Renal pelvis (tissue), 12 donors: ENCODE measurements around the gene FN3KRP. TPM values are rescaled to one million over a fixed set of nuclear protein-coding genes. Genes with fewer than 3 reads are reported as not detected.

ENCODE experiments used
- DNase-seq: peaks from one replicate; pipeline ENCODE4 v3.0.0-alpha.2; 2013
- long read RNA-seq, 16 experiments: transcript quantifications; one replicate each; lab custom pipeline, GENCODE V29; 2026
- polyA plus RNA-seq, 3 donors: library from polyadenylated mRNA; unstranded; fragments of 120-200 nt; gene quantifications; one replicate each; pipeline ENCODE4 v1.2.1, GENCODE V29; 2013; ENCODE audit not compliant: insufficient read length in 3 of 3

FN3KRP gene
- polyA plus RNA-seq, result 10 to 100 TPM; 48.1 to 52.8 (median 51.8) TPM
- long read RNA-seq, donor 1, transcript FN3KRP-201 (6 exons, 1,849 nt), result major isoform, 27 of 27 reads
- long read RNA-seq, donor 1, partial matches to known transcripts, result 0 of 27 reads
- long read RNA-seq, donor 1, other reads (novel, unspliced or antisense), result 0 of 27 reads
- long read RNA-seq, donor 2, transcript FN3KRP-201 (6 exons, 1,849 nt), result major isoform, 23 of 25 reads
- long read RNA-seq, donor 2, partial matches to known transcripts, result 0 of 25 reads
- long read RNA-seq, donor 2, other reads (novel, unspliced or antisense), result 0 of 25 reads
- long read RNA-seq, donor 3, transcript FN3KRP-201 (6 exons, 1,849 nt), result major isoform, 21 of 21 reads
- long read RNA-seq, donor 3, partial matches to known transcripts, result 0 of 21 reads
- long read RNA-seq, donor 3, other reads (novel, unspliced or antisense), result 0 of 21 reads
- long read RNA-seq, donor 4, transcript FN3KRP-201 (6 exons, 1,849 nt), result major isoform, 12 of 13 reads
- long read RNA-seq, donor 4, partial matches to known transcripts, result 0 of 13 reads
- long read RNA-seq, donor 4, other reads (novel, unspliced or antisense), result 0 of 13 reads
- long read RNA-seq, donor 5, transcript FN3KRP-201 (6 exons, 1,849 nt), result major isoform, 13 of 14 reads
- long read RNA-seq, donor 5, partial matches to known transcripts, result 0 of 14 reads
- long read RNA-seq, donor 5, other reads (novel, unspliced or antisense), result 0 of 14 reads
- long read RNA-seq, donor 6, transcript FN3KRP-201 (6 exons, 1,849 nt), result major isoform, 22 of 32 reads
- long read RNA-seq, donor 6, partial matches to known transcripts, result 8 of 32 reads
- long read RNA-seq, donor 6, other reads (novel, unspliced or antisense), result 0 of 32 reads
- long read RNA-seq, donor 7, transcript FN3KRP-201 (6 exons, 1,849 nt), result major isoform, 29 of 30 reads
- long read RNA-seq, donor 7, partial matches to known transcripts, result 0 of 30 reads
- long read RNA-seq, donor 7, other reads (novel, unspliced or antisense), result 0 of 30 reads
- long read RNA-seq, donor 8, transcript FN3KRP-201 (6 exons, 1,849 nt), result major isoform, 8 of 21 reads
- long read RNA-seq, donor 8, partial matches to known transcripts, result 13 of 21 reads
- long read RNA-seq, donor 8, other reads (novel, unspliced or antisense), result 0 of 21 reads
- long read RNA-seq, donor 9, transcript FN3KRP-201 (6 exons, 1,849 nt), result major isoform, 26 of 28 reads
- long read RNA-seq, donor 9, partial matches to known transcripts, result 0 of 28 reads
- long read RNA-seq, donor 9, other reads (novel, unspliced or antisense), result 0 of 28 reads
- long read RNA-seq, donor 10, transcript FN3KRP-201 (6 exons, 1,849 nt), result major isoform, 16 of 20 reads
- long read RNA-seq, donor 10, partial matches to known transcripts, result 0 of 20 reads
- long read RNA-seq, donor 10, other reads (novel, unspliced or antisense), result 0 of 20 reads
- long read RNA-seq, donor 11, transcript FN3KRP-201 (6 exons, 1,849 nt), result major isoform, 15 of 15 reads
- long read RNA-seq, donor 11, partial matches to known transcripts, result 0 of 15 reads
- long read RNA-seq, donor 11, other reads (novel, unspliced or antisense), result 0 of 15 reads
- long read RNA-seq, donor 12, transcript FN3KRP-201 (6 exons, 1,849 nt), result major isoform, 23 of 24 reads
- long read RNA-seq, donor 12, partial matches to known transcripts, result 0 of 24 reads
- long read RNA-seq, donor 12, other reads (novel, unspliced or antisense), result 0 of 24 reads
- long read RNA-seq, donor 13, transcript FN3KRP-201 (6 exons, 1,849 nt), result major isoform, 11 of 30 reads
- long read RNA-seq, donor 13, partial matches to known transcripts, result 17 of 30 reads
- long read RNA-seq, donor 13, other reads (novel, unspliced or antisense), result 0 of 30 reads
- long read RNA-seq, donor 14, result 0 reads
- long read RNA-seq, donor 15, result 0 reads
- long read RNA-seq, donor 16, transcript FN3KRP-201 (6 exons, 1,849 nt), result major isoform, 21 of 48 reads
- long read RNA-seq, donor 16, partial matches to known transcripts, result 25 of 48 reads
- long read RNA-seq, donor 16, other reads (novel, unspliced or antisense), result 0 of 48 reads

GRCh38 chr17:82716203-82717010, at the start of gene FN3KRP:
TSS of gene FN3KRP (plus strand) at chr17:82716706. CDS start at chr17:82716756, 50 bp downstream.
- peak; percentile 96 for DNase-seq

GRCh38 chr17:82666931-82667667, 49.4 kb upstream of the FN3KRP start:
- DNase-seq, result no peak

- no peak for DNase-seq
These were observed 48.9 kb upstream of the FN3KRP start for GRCh38 chr17:82667668-82668000.

GRCh38 chr17:82668024-82668630, 48.4 kb upstream of the FN3KRP start:
- no peak for DNase-seq

GRCh38 chr17:82668631-82669099, 47.8 kb upstream of the FN3KRP start:
- DNase-seq, result peak; percentile 54

- no peak for DNase-seq
These were observed 45.6 kb upstream of the FN3KRP start for GRCh38 chr17:82670661-82671450.

- DNase-seq, result no peak
These were observed 41.6 kb upstream of the FN3KRP start for GRCh38 chr17:82674656-82675475.

GRCh38 chr17:82675476-82676245, 40.8 kb upstream of the FN3KRP start:
- DNase-seq, result no peak

GRCh38 chr17:82677353-82677925, 39.1 kb upstream of the FN3KRP start:
- DNase-seq, result no peak

GRCh38 chr17:82678265-82678891, 38.1 kb upstream of the FN3KRP start:
- no peak for DNase-seq

GRCh38 chr17:82679586-82680465, 36.7 kb upstream of the FN3KRP start:
- DNase-seq, result no peak

GRCh38 chr17:82681547-82681946, 35.0 kb upstream of the FN3KRP start:
- no peak for DNase-seq

- DNase-seq, result no peak
These were observed 33.0 kb upstream of the FN3KRP start for GRCh38 chr17:82683534-82683933.
